HepG2 (cell line): ENCODE measurements around the gene ODC1. TPM values are rescaled to one million over a fixed set of nuclear protein-coding genes. Genes with fewer than 3 reads are reported as not detected.
A peak's percentile ranks its signal among the peaks of the same experiment; 100 is the strongest.

Source experiments
- AFF4 ChIP-seq: sonication (generic); formaldehyde crosslinking; IDR thresholded peaks from 2 replicates; pipeline ENCODE4 v1.4.0; 2020; ENCODE audit warnings: missing genetic modification reagents
- AKAP8 ChIP-seq: sonication (generic); formaldehyde crosslinking; IDR thresholded peaks from 2 replicates; pipeline ENCODE4 v1.5.1; 2020; ENCODE audit warnings: mild to moderate bottlenecking, missing genetic modification reagents
- CREM ChIP-seq, 2 experiments: sonication (generic) in 1 of 2; formaldehyde crosslinking in 1 of 2; IDR thresholded peaks; 2 replicates each; pipeline versions ENCODE4 v1.4.0 to v1.6.1; 2016 to 2020; ENCODE audit warnings: antibody characterized with exemption in 1 of 2, mild to moderate bottlenecking in 1 of 2, missing genetic modification reagents in 1 of 2
- HOXA5 ChIP-seq: sonication (generic); formaldehyde crosslinking; IDR thresholded peaks from 2 replicates; pipeline ENCODE4 v1.4.0; 2020; ENCODE audit warnings: missing genetic modification reagents
- JUN ChIP-seq: sonication (generic); formaldehyde crosslinking; IDR thresholded peaks from 2 replicates; pipeline ENCODE4 v1.4.0; 2020; ENCODE audit warnings: mild to moderate bottlenecking, missing genetic modification reagents
- MTF2 ChIP-seq: sonication (generic); formaldehyde crosslinking; IDR thresholded peaks from 2 replicates; pipeline ENCODE4 v1.5.0; 2020; ENCODE audit warnings: missing genetic modification reagents, borderline replicate concordance
- NR2F1 ChIP-seq, 2 experiments: fragments of 450-650 bp in 1 of 2; formaldehyde crosslinking in 1 of 2; IDR thresholded peaks; 2 replicates each; pipeline versions ENCODE4 v1.5.0 to v1.6.1; 2016 to 2020; ENCODE audit warnings: mild to moderate bottlenecking in 1 of 2, missing compliant biosample characterization in 1 of 2, missing genetic modification reagents in 1 of 2, moderate library complexity in 1 of 2
- RNF2 ChIP-seq: fragments of 450-650 bp; conservative IDR thresholded peaks from 2 replicates; pipeline ENCODE4 v1.6.1; 2016; ENCODE audit warnings: low read depth
- SMYD3 ChIP-seq: sonication (generic); formaldehyde crosslinking; IDR thresholded peaks from 2 replicates; pipeline ENCODE4 v1.8.1; 2023; ENCODE audit warnings: mild to moderate bottlenecking, missing genetic modification reagents
- SRF ChIP-seq: IDR thresholded peaks from 2 replicates; pipeline ENCODE4 v1.6.1; 2011; ENCODE audit warnings: mild to moderate bottlenecking, low read depth, low read length, moderate library complexity
- ZFP91 ChIP-seq: sonication (generic); formaldehyde crosslinking; IDR thresholded peaks from 2 replicates; pipeline ENCODE4 v1.9.0; 2022; ENCODE audit warnings: missing genetic modification reagents, mild to moderate bottlenecking, borderline replicate concordance
- ZNF136 ChIP-seq: sonication (generic); formaldehyde crosslinking; IDR thresholded peaks from 2 replicates; pipeline ENCODE4 v1.8.1; 2022; ENCODE audit warnings: low read depth, mild to moderate bottlenecking, moderate library complexity, missing genetic modification reagents
- ZNF280D ChIP-seq: sonication (generic); formaldehyde crosslinking; IDR thresholded peaks from 2 replicates; pipeline ENCODE4 v1.5.1; 2020; ENCODE audit warnings: mild to moderate bottlenecking, missing genetic modification reagents
- ZNF335 ChIP-seq: sonication (generic); formaldehyde crosslinking; IDR thresholded peaks from 2 replicates; pipeline ENCODE4 v1.4.0; 2020; ENCODE audit warnings: missing genetic modification reagents
- ZNF383 ChIP-seq: sonication (generic); formaldehyde crosslinking; IDR thresholded peaks from 2 replicates; pipeline ENCODE4 v1.4.0; 2020; ENCODE audit warnings: missing genetic modification reagents, mild to moderate bottlenecking, borderline replicate concordance
- ZSCAN5A ChIP-seq: sonication (generic); formaldehyde crosslinking; IDR thresholded peaks from 2 replicates; pipeline ENCODE4 v1.8.0; 2022; ENCODE audit warnings: mild to moderate bottlenecking, missing genetic modification reagents, borderline replicate concordance
- ZSCAN9 ChIP-seq: IDR thresholded peaks from 2 replicates; pipeline ENCODE4 v1.6.1; 2016; ENCODE audit warnings: borderline replicate concordance
- polyA plus RNA-seq, 8 experiments: library from polyadenylated mRNA; depleted of rRNA in 3 of 8; stranded (reverse) in 7 of 8; unstranded in 1 of 8; fragments of >200 nt; fragmentation: Illumina TruSeq in 4 of 8; extraction: Trizol in 4 of 8; gene quantifications; 2 replicates each; pipeline versions ENCODE4 v1.2.1 to v1.2.3, GENCODE V29; 2011 to 2016; ENCODE audit warnings: low read depth in 4 of 8, missing spikeins in 1 of 8, mixed read lengths in 1 of 8; ENCODE audit not compliant: insufficient read depth in 1 of 8
- total RNA-seq, 5 experiments: library from RNA; depleted of rRNA; stranded (reverse); fragments of >200 nt; fragmentation: Illumina TruSeq; extraction: Trizol; gene quantifications; 2 replicates each; pipeline ENCODE4 v1.2.3, GENCODE V29; 2016; ENCODE audit warnings: low read depth in 1 of 5

The ODC1 gene
- total and polyA plus RNA-seq, 2 of the 13 experiments (the other 11 are each of a cell fraction or from before 2014, with no cell fraction given): 142 to 371 TPM

GRCh38 chr2:10400978-10401951 is 46.9 kb downstream of the ODC1 start (continued):
- 0 out of 4 replicates have a peak, but pooled peaks of 1 of the 2 experiments have one; percentile 43 for TF ChIP-seq NR2F1 (CRISPR knock-in tag; IDR thresholded peaks at IDR 0.05)
- TF ChIP-seq ZNF136: no peak
- TF ChIP-seq ZFP91 (CRISPR knock-in tag): peak; percentile 72
- no peak for TF ChIP-seq ZNF383 (CRISPR knock-in tag)
- no peak for TF ChIP-seq JUN (CRISPR knock-in tag)
- TF ChIP-seq RNF2: no peak
- TF ChIP-seq HOXA5 (CRISPR knock-in tag): 0 out of 2 replicates have a peak, but pooled peaks have one; percentile 34
- TF ChIP-seq SMYD3 (CRISPR knock-in tag): no peak; the same call in 1 of the 2 replicates
- no peak for TF ChIP-seq SRF
- peak; percentile 76; the same call in 1 of the 2 replicates for TF ChIP-seq ZNF335 (CRISPR knock-in tag)
- no peak; the same call in 1 of the 2 replicates for TF ChIP-seq AKAP8 (CRISPR knock-in tag)
- no peak; the same call in 1 of the 2 replicates for TF ChIP-seq MTF2 (CRISPR knock-in tag)
- peak; percentile 33; the same call in 1 of the 2 replicates for TF ChIP-seq ZSCAN9
- TF ChIP-seq ZSCAN5A (CRISPR knock-in tag): no peak
- TF ChIP-seq AFF4 (CRISPR knock-in tag): no peak
- no peak for TF ChIP-seq ZNF280D
- peak; percentile 23; the same call in 1 of the 2 replicates for TF ChIP-seq CREM (IDR thresholded peaks at IDR 0.05)
- TF ChIP-seq CREM (CRISPR knock-in tag; IDR thresholded peaks at IDR 0.05): no peak
